ENCODE measurements around the gene TIA1. TPM values are rescaled to one million over a fixed set of nuclear protein-coding genes. Genes with fewer than 3 reads are reported as not detected.

TIA1 gene, protein sequence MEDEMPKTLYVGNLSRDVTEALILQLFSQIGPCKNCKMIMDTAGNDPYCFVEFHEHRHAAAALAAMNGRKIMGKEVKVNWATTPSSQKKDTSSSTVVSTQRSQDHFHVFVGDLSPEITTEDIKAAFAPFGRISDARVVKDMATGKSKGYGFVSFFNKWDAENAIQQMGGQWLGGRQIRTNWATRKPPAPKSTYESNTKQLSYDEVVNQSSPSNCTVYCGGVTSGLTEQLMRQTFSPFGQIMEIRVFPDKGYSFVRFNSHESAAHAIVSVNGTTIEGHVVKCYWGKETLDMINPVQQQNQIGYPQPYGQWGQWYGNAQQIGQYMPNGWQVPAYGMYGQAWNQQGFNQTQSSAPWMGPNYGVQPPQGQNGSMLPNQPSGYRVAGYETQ
- 39.3 to 53.0 TPM (median 47.2 TPM) in 5 replicates for total RNA-seq (2022; extraction: Qiagen RNA extraction; ENCODE audit: low read depth)

DNA sequence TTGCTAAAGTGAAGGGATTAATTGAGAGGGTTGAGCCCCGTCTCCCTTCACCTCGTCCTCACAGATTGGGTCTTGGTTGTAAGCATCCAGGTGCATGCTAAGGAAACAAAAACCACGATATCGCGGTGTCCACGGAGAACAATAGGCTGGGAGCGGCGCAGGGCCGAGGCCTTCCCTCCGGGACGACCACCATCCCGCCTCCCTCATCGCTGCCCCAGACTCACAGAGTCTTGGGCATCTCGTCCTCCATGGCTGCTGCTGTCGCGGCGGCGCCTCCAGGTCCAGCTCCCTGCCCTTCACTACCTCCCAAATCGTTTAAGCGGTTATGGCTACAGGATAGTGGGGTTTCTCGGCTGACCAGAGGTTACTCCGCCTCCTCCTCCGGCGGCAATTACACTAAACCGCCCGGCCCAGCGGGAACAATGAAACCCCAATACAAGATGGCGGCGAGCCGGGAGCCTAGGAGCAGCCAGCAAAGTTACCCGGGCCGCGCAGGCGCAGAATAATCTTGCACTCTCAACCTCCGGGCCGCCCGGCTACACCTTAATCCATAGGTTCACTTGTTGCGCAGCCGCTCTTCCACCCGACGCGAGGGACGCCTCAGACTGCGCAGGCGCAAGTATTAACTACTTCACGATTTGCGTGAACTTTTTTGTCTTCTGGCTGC lies at the start of gene TIA1:
Gene TIA1, minus strand, starts transcription at position 448 of the 667 bp plus-strand sequence. Its CDS starts 198 bp downstream, at position 250.

DNA sequence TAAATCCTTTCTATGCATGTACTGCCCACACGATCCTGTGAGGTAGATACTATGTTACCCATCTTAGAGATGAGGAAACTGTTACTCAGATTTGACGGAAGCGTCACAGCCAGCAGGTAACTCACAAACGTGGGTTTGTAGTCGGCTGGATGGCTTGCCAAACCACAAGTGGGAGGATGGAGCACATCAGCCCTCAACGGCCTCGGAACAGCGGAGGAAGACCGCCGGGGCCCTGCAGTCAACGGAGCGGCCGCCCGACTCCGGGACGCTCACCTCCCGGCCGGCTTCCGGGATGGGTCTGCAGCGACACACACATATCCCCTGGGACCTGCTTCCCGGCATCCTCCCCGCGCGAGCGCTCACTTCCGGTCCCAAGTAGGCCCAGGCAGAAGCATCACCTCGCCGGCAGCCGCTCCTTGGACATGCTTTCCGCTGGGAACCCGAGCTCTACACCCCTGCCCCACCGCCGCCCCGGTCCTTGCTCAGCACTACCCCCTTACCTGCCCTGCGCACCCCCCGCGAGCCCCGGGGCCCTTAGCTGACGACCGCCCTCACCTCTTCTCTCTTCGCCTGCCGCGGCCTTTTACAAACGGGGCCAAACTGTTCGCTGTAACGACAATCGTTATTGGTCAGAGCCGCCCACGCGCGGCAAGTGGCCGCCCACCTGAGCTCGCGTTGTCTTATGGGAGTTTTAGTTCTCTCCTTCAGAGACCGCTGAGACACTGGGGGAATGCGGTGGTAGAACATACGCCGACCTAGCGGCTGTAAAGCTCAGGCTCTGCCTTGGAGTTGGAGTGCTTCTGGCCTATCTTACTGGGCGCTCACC lies 57.8 kb downstream of the TIA1 start, which contains the start of gene C2orf42:
Gene C2orf42, minus strand, starts transcription at position 602 of the 826 bp plus-strand sequence. CDS start 9,034 bp downstream, outside the sequence.

Other genes starting within 250 kb of the TIA1 start
- 360 to 467 TPM (median 435 TPM) in 5 replicates for gene PCBP1, start 161.2 kb downstream of the TIA1 start, total RNA-seq (2022; extraction: Qiagen RNA extraction; ENCODE audit: low read depth)
- gene C2orf42, start 57.6 kb downstream of the TIA1 start, total RNA-seq (2022; extraction: Qiagen RNA extraction; ENCODE audit: low read depth): 7.1 to 9.9 TPM (median 8.7 TPM) in 5 replicates
- 37.0 to 53.2 TPM (median 48.8 TPM) in 5 replicates for gene PCYOX1, start 9.5 kb upstream of the TIA1 start, total RNA-seq (2022; extraction: Qiagen RNA extraction; ENCODE audit: low read depth)
- 327 to 388 TPM (median 339 TPM) in 5 replicates for gene SNRPG, start 45.1 kb upstream of the TIA1 start, total RNA-seq (2022; extraction: Qiagen RNA extraction; ENCODE audit: low read depth)
- 101 to 104 TPM (median 103 TPM) in 5 replicates for gene FAM136A, start 53.4 kb upstream of the TIA1 start, total RNA-seq (2022; extraction: Qiagen RNA extraction; ENCODE audit: low read depth)

Data from A549 treated with DMSO at 1 μM for 4 hours (cell line).